Effector memory CD8-positive, alpha-beta T cell (primary cell): ENCODE measurements around the gene VGLL3.

ENCODE experiments used
- ATAC-seq: fragments of 150-1000 bp; cut with Tn5 transposase; replicated peaks from 2 replicates; pipeline ENCODE4 v1.10.0; 2021; ENCODE audit warnings: mild to moderate bottlenecking, moderate library complexity
- DNase-seq, 3 experiments: peaks; one replicate each; pipeline ENCODE4 v3.0.0; 2021
- H3K27ac Mint-ChIP-seq, 2 donors: one replicate each; pipeline ENCODE4 v1.8.0; 2022; ENCODE audit warnings: mild to moderate bottlenecking in 2 of 2, mixed read lengths in 2 of 2, moderate library complexity in 2 of 2
- H3K27me3 Mint-ChIP-seq, 2 donors: one replicate each; pipeline ENCODE4 v1.8.0; 2022; ENCODE audit warnings: mixed read lengths in 2 of 2
- H3K36me3 Mint-ChIP-seq: one replicate; pipeline ENCODE4 v1.8.0; 2022; ENCODE audit warnings: mild to moderate bottlenecking, moderate library complexity, mixed read lengths; ENCODE audit not compliant: insufficient read depth
- H3K4me1 Mint-ChIP-seq, 2 donors: one replicate each; pipeline ENCODE4 v1.8.0; 2022; ENCODE audit warnings: low read depth in 2 of 2, mixed read lengths in 2 of 2
- H3K4me3 Mint-ChIP-seq, 2 donors: one replicate each; pipeline ENCODE4 v1.8.0; 2022; ENCODE audit warnings: mild to moderate bottlenecking in 2 of 2, mixed read lengths in 2 of 2, moderate library complexity in 2 of 2
- H3K9me3 Mint-ChIP-seq, 2 donors: one replicate each; pipeline ENCODE4 v1.8.0; 2022; ENCODE audit warnings: mixed read lengths in 2 of 2

VGLL3 gene

DNA sequence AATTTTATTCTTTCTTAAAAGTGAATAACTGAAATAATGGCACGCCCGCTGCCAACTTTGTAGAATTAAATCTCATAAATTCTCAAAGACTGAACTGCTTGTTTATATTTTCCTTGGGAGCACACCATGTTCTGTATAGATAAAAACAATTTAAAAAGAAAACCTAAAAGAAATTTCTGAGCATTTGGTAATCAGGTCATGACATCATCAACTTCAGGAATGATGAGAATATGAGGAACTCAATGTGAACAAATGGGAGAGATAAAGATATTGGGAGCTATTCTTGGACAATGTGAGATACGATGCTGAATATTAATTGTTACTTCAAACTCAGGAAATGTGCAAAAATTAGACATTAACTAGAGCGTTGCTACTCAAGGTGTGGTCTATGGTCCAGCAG, 10.0 kb upstream of the VGLL3 start:
- Mint-ChIP-seq H3K36me3 (no peaks in the 10 kb centered on the region), H3K27ac (no peak overlapping the region), H3K9me3 (peaks cover 4 to 16% of the 10 kb centered on the region in 2 donors), H3K27me3 (no peaks in the 10 kb centered on the region), H3K4me3 (no peak overlapping the region), H3K4me1 (no peaks in the 10 kb centered on the region)
- ATAC-seq (no peak), DNase-seq (no peak)

DNA sequence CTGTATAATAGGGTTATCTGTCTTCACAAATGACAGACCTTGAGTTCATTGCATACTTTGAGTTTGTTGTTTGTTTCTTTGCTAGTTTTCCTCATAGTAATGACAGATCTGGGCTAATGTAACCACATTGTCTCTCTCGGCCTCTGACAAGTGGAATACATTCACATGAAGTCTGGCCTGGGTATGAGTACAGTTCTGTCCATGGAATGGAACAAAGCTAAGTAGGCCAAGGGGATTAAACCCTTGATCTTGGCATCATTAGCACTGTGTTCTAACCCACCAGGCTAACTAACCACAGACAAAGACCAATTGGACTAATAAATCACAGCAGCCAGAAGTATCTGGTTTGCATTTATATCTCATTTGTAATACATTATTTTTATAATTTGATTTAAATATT, 7.6 kb upstream of the VGLL3 start:
- ATAC-seq (no peak), DNase-seq (no peak)
- Mint-ChIP-seq H3K27ac (no peak overlapping the region), H3K36me3 (no peaks in the 10 kb centered on the region), H3K9me3 (peaks cover 9 to 16% of the 10 kb centered on the region in 2 donors), H3K4me3 (no peak overlapping the region), H3K4me1 (no peaks in the 10 kb centered on the region), H3K27me3 (no peaks in the 10 kb centered on the region)

DNA sequence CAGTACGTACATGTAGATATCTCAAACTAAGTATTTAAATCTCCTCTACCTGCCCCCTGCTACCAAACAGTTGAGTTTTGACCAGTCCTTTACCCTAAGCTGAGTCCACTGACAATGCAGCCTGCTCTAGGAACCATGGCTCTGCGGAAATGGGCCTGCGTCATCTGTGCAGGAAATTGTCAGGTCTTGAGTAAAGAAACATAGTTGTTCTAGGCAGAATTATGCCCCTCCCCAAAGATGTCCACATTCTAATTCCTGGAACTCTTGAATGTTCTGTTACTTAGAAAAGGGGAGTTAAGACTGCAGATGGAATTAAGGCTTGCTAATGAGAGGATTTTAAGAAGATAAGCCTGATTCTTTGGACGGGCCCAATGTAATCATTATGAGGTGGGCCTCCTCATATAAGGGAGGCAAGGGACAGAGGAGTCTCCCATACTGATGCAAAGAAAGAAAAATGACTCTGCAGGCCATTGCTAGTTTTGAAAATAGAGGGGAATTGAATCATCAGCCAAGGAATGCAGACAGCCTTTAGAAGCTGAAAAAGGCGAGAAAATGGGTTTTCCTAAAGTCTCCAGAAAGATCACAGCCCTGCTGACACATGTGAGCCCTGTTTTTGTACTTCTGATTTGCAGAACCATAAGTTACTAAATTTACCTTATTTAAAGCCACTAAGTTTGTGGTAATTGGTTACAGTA, 5.5 kb upstream of the VGLL3 start:
- peaks cover 0 to under 1% of the 10 kb centered on the region in 2 donors for H3K4me1 Mint-ChIP-seq
- peaks cover 10 to 11% of the 10 kb centered on the region in 2 donors for H3K9me3 Mint-ChIP-seq
- no peaks in the 10 kb centered on the region for H3K27me3 Mint-ChIP-seq
- H3K36me3 Mint-ChIP-seq = no peaks in the 10 kb centered on the region
- DNase-seq (no peak), ATAC-seq (no peak)
- no peak overlapping the region for H3K27ac Mint-ChIP-seq
- H3K4me3 Mint-ChIP-seq = no peak overlapping the region

DNA sequence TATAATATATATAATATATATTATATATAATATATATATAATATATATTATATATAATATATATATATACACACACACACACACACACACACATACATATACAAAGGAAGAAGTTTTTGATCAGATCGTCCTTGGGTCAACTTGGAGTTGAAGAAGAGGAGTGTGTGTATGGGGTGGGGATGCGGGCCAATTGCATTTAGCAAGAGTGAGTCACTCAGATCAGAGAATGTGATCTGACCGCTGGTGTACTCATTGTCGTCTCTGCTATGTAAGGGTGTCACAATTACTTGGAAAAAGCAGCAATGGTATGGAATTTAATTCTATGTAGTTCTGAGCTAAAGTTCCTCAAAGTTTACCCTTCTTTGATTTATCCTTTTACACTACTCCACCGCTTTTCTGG, 4.6 kb upstream of the VGLL3 start:
- ATAC-seq = no peak
- H3K4me1 Mint-ChIP-seq = peaks cover 0 to 2% of the 10 kb centered on the region in 2 donors

DNA sequence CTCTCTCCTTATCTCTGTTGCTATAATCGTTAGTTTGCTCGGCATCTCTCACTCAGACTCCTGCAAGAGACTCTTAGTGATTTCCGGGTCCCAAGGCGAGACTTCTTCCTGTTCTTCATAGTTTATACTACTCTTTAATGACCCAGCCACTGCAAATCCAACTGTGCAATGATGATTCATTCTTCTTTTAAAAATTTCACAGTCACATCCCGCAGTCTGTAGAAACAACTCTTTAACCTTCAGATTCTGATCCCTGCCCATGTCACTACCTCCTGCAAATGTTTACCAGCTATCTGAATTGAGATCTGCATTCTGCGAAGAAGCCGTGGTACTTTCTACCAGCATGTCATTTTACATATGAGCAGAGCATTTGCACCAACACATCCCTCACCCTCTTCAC, 2.8 kb upstream of the VGLL3 start:
- Mint-ChIP-seq H3K4me3 (no peak overlapping the region), H3K27me3 (peaks cover 7 to 9% of the 10 kb centered on the region in 2 donors), H3K27ac (no peak overlapping the region), H3K36me3 (no peaks in the 10 kb centered on the region), H3K4me1 (peaks cover 0 to 3% of the 10 kb centered on the region in 2 donors), H3K9me3 (peaks cover 8 to 11% of the 10 kb centered on the region in 2 donors)
- ATAC-seq = no peak
- no peak for DNase-seq

More for the DNA sequence above, 4.6 kb upstream of the VGLL3 start:
- Mint-ChIP-seq H3K27ac (no peak overlapping the region), H3K9me3 (peaks cover 9 to 11% of the 10 kb centered on the region in 2 donors), H3K4me3 (no peak overlapping the region), H3K36me3 (no peaks in the 10 kb centered on the region), H3K27me3 (no peaks in the 10 kb centered on the region)
- no peak for DNase-seq

DNA sequence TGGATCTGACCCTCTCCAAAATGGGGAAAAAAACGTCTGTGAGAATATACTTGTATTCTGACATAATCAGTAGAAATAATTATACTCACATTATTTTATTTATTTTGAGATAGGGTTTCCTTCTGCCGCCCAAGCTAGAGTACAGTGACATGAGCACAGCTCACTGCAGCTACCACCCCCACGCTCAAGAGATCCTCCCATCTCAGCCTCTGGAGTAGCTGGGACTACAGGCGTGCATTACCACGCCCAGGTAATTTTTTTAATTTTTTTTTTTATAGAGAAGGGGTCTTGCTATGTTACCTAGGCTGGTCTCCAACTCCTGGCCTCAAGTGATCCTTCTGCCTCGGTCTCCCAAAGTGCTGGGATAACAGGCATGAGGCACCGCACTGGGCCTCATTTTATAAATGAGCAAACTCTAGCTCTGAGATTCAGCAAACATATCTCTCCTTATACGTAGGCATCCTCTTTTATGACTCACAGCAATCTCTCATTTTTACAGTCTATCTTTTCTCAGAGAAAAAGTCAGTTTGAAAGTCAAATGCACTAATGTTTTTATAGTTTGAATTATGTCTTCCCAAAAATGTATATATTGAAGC, 989 bp upstream of the VGLL3 start:
- H3K27ac Mint-ChIP-seq = no peak overlapping the region
- no peaks in the 10 kb centered on the region for H3K36me3 Mint-ChIP-seq
- DNase-seq (no peak), ATAC-seq (no peak)
- H3K27me3 Mint-ChIP-seq = peaks cover 7 to 9% of the 10 kb centered on the region in 2 donors
- no peak overlapping the region for H3K4me3 Mint-ChIP-seq
- peaks cover 6 to 11% of the 10 kb centered on the region in 2 donors for H3K9me3 Mint-ChIP-seq
- peaks cover 0 to 3% of the 10 kb centered on the region in 2 donors for H3K4me1 Mint-ChIP-seq

DNA sequence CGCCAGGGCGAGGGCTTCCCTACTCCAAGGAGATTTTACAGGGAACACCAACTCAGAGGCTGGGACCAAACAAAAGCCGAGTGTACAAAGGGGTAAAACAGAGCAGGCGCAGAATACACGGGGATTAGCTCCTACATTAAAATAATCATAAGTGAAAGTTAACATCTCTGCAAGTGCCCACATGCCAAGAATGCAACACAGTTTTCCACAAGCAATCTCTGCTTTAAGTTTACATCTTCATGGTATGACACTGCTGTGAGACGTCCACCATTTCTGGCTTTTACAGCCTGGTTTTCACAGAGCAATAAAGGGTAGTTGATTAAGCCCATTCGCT, 500 bp upstream of the VGLL3 start:
- Mint-ChIP-seq H3K9me3 (peaks cover 6 to 11% of the 10 kb centered on the region in 2 donors), H3K27ac (no peak overlapping the region), H3K4me1 (peaks cover 0 to 3% of the 10 kb centered on the region in 2 donors), H3K4me3 (no peak overlapping the region), H3K36me3 (no peaks in the 10 kb centered on the region), H3K27me3 (peaks cover 7 to 9% of the 10 kb centered on the region in 2 donors)
- DNase-seq (no peak), ATAC-seq (no peak)

DNA sequence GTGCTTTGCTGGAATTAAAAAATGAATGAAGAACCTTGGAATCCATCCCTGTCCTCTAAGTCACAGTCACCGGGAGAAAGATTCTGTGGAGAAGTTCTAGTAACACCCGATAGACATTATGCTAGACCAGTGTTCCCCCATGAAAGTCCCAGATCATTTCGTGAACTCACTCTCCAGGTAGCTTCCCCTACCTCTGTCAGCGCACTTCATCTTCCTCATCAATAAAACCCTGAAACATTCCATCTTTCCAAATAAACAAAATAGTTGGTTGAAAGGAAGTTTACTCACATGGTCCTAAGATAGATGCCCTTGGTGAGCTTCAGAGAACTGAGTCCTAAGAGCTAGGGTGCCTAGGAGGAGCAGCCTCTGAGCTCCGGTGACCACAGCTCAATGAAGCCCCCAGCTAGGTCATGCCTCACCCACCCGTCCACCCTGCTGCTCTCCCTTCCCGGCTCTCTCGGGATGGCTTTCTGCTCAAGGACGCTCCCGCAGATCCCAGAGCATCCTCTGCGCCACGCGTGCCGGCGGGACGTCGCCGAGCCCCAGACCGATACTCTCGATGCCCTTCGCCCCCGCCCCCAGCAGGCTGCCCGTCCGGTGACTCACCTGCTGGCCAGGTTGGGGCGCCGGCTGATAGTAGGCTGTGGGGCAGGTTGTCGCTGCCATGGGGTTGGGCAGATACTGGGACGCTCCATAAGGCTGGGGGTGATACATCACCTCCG, 776 bp downstream of the VGLL3 start:
- H3K27ac Mint-ChIP-seq = no peak overlapping the region
- H3K4me3 Mint-ChIP-seq = no peak overlapping the region
- peaks cover 7 to 9% of the 10 kb centered on the region in 2 donors for H3K27me3 Mint-ChIP-seq
- no peaks in the 10 kb centered on the region for H3K36me3 Mint-ChIP-seq
- ATAC-seq (no peak), DNase-seq (no peak)
- H3K9me3 Mint-ChIP-seq = peaks cover 6 to 11% of the 10 kb centered on the region in 2 donors
- peaks cover 0 to 3% of the 10 kb centered on the region in 2 donors for H3K4me1 Mint-ChIP-seq

DNA sequence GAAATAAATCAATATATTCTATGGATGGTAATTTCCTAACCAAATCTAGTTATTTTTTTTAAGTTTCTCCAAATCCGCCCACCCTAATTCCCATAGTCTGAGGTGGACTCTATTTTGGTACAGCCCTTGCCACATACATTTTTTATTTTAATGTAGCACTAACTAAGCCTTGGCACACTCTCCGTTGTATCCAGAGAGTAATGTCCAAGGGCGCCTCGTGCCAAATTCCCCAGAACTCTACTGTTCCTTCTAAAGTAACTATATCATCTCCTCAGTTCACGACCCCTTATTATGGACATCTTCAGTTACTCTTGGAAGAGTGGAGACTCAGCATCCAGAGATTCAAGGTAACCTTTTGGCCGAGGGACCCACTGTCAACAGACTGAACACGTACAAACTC, 1.3 kb downstream of the VGLL3 start:
- no peak overlapping the region for H3K27ac Mint-ChIP-seq
- no peaks in the 10 kb centered on the region for H3K36me3 Mint-ChIP-seq
- ATAC-seq (no peak), DNase-seq (no peak)
- H3K4me1 Mint-ChIP-seq = peaks cover 0 to 3% of the 10 kb centered on the region in 2 donors
- H3K9me3 Mint-ChIP-seq = peaks cover 6 to 11% of the 10 kb centered on the region in 2 donors
- H3K4me3 Mint-ChIP-seq = no peak overlapping the region
- peaks cover 7 to 9% of the 10 kb centered on the region in 2 donors for H3K27me3 Mint-ChIP-seq

DNA sequence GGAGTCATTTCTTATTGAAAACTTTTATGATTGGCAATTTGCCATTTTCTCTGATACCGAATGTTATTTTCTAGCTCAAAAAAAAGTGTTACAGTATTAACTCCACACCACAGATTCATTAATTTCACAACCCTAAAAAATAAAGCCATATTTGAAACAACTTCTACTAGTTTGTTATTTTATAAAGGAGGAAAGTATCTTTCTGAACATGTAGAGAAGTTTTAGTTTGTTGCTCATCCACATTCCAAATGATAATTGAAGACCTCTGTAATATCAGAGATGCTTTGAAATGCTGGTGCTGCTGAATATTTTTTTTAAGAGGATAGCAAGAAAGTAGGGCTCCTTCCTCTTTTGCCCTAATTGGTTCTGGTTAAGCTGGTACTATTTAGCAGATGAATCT, 1.9 kb downstream of the VGLL3 start:
- ATAC-seq = no peak
- H3K9me3 Mint-ChIP-seq = peaks cover 5 to 8% of the 10 kb centered on the region in 2 donors
- H3K4me1 Mint-ChIP-seq = peaks cover 0 to 3% of the 10 kb centered on the region in 2 donors
- H3K36me3 Mint-ChIP-seq = no peaks in the 10 kb centered on the region
- H3K27me3 Mint-ChIP-seq = peaks cover 7 to 9% of the 10 kb centered on the region in 2 donors
- H3K27ac Mint-ChIP-seq = no peak overlapping the region
- H3K4me3 Mint-ChIP-seq = no peak overlapping the region
- no peak for DNase-seq

DNA sequence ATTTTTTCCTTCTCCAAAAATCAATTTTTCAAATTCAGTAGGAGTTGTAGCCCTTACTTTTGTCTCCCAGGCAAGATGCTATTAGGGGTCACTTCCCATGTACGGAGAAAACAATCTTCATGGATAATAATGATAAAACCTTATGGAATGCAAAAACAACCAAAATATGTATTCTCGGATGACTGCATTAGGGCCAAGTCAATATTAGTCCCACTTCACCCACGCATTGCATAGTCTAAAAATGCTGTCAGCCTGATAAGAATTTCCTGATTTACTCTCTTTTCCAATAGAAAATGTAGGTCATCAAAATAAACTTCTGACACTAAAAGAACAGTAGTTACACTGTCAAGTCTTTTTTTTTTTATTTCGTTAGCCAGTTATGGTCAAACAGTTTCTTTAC, 2.7 kb downstream of the VGLL3 start:
- Mint-ChIP-seq H3K4me3 (no peak overlapping the region), H3K27ac (no peak overlapping the region), H3K27me3 (peaks cover 7 to 9% of the 10 kb centered on the region in 2 donors), H3K9me3 (peaks cover 0 to under 1% of the 10 kb centered on the region in 2 donors), H3K4me1 (peaks cover 0 to 3% of the 10 kb centered on the region in 2 donors), H3K36me3 (no peaks in the 10 kb centered on the region)
- ATAC-seq (no peak), DNase-seq (no peak)

DNA sequence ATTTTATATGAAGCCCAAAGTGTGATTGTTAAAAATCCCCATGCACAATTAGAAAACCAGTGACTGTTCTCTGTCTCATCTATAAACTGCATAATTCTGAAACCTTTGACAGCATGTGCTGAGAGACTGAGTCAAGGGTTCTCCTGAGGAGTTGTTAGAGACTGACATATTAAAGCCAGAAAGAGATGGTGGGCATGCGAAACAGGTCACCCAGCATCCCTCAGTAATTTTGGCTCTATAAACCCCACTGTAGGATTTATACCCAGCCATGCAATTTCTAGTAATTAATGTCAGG, 3.6 kb downstream of the VGLL3 start:
- no peaks in the 10 kb centered on the region for H3K9me3 Mint-ChIP-seq
- ATAC-seq = no peak
- DNase-seq = no peak
- peaks cover 0 to 3% of the 10 kb centered on the region in 2 donors for H3K4me1 Mint-ChIP-seq
- H3K27ac Mint-ChIP-seq = no peak overlapping the region
- H3K36me3 Mint-ChIP-seq = no peaks in the 10 kb centered on the region
- peaks cover 7 to 9% of the 10 kb centered on the region in 2 donors for H3K27me3 Mint-ChIP-seq
- H3K4me3 Mint-ChIP-seq = no peak overlapping the region

DNA sequence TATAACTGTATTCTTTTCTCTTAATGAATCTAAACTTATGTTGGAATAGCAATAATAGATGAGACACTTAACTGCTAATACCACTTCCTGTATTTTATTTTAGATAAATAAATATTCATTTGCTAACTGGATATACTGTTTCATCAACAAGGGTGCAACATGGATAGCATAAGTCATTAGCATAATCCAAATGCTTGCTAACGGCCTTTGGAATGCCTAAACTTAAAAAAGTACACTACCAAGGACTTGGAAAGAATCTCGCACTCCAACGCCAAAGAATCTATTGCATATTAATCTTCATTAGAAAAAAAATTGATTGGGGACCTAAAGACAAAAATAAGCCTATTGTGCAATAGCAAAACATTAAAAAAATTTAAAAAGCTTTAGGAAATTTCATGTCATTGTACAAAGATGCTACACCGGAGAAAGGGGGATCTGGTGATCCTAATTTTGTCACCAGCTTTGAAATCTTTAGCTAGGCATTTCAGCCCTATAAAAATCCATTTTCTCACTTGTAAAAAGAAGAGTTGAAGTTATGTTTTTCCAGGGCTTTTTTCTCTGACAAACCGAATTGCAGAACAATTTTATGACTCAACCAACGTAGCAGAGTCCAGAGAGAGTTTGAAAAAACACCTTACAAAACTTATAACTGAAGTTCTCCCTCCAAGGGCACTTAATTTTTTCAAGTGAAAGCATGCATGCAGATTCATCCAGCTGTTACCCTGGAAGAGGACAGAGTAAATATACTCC, 4.1 kb downstream of the VGLL3 start:
- Mint-ChIP-seq H3K27me3 (peaks cover 7 to 9% of the 10 kb centered on the region in 2 donors), H3K9me3 (no peaks in the 10 kb centered on the region), H3K4me3 (no peak overlapping the region), H3K4me1 (peaks cover 0 to 3% of the 10 kb centered on the region in 2 donors), H3K27ac (no peak overlapping the region), H3K36me3 (no peaks in the 10 kb centered on the region)
- ATAC-seq (no peak), DNase-seq (no peak)
